ENCODE measurements around the gene BCAS3.

DNA sequence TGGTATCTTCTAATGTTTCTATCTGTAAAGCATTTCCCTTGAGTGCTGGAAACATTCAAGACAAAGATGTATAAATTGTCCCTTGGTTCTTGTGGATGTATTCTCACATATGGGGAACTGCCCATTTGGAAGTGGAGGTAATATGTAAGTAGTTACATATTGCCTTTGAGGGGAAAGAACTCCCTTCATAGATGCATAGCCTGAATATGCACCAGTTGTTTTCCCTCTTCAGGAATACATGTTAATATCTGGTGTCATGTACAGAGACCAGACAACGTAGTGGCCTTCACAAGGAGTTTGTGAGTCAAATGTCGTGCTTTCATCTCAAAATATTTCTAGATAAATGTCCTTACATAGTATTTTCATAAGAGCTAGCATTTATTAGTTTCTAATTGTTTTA, 213.5 kb downstream of the BCAS3 start:
- TF ChIP-seq, protein P1, sequence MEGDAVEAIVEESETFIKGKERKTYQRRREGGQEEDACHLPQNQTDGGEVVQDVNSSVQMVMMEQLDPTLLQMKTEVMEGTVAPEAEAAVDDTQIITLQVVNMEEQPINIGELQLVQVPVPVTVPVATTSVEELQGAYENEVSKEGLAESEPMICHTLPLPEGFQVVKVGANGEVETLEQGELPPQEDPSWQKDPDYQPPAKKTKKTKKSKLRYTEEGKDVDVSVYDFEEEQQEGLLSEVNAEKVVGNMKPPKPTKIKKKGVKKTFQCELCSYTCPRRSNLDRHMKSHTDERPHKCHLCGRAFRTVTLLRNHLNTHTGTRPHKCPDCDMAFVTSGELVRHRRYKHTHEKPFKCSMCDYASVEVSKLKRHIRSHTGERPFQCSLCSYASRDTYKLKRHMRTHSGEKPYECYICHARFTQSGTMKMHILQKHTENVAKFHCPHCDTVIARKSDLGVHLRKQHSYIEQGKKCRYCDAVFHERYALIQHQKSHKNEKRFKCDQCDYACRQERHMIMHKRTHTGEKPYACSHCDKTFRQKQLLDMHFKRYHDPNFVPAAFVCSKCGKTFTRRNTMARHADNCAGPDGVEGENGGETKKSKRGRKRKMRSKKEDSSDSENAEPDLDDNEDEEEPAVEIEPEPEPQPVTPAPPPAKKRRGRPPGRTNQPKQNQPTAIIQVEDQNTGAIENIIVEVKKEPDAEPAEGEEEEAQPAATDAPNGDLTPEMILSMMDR (IDR thresholded peaks at IDR 0.05): no peak
- TF ChIP-seq POLR2A (IDR thresholded peaks at IDR 0.05): no peak
- no peak for TF ChIP-seq EP300 (IDR thresholded peaks at IDR 0.05)

All from ovary (tissue), 3 donors.